ENCODE results near the gene WDR19. TPM values are rescaled to one million over a fixed set of nuclear protein-coding genes. Genes with fewer than 3 reads are reported as not detected.
"Not testable (repeated sequence)": the region's sequence is repeated elsewhere in the genome, so short reads cannot be mapped to it uniquely, and the experiment has no call there.

Gene WDR19
- total RNA-seq (34.8 and 37.0 TPM in 2 replicates), polyA plus RNA-seq (23.5 and 36.0 TPM in 2 replicates), polyA minus RNA-seq (ENCODE audit: low replicate concordance) (4.9 and 6.6 TPM in 2 replicates)
- 13.2 and 24.4 TPM in 2 replicates for polyA plus RNA-seq (2012)

DNA sequence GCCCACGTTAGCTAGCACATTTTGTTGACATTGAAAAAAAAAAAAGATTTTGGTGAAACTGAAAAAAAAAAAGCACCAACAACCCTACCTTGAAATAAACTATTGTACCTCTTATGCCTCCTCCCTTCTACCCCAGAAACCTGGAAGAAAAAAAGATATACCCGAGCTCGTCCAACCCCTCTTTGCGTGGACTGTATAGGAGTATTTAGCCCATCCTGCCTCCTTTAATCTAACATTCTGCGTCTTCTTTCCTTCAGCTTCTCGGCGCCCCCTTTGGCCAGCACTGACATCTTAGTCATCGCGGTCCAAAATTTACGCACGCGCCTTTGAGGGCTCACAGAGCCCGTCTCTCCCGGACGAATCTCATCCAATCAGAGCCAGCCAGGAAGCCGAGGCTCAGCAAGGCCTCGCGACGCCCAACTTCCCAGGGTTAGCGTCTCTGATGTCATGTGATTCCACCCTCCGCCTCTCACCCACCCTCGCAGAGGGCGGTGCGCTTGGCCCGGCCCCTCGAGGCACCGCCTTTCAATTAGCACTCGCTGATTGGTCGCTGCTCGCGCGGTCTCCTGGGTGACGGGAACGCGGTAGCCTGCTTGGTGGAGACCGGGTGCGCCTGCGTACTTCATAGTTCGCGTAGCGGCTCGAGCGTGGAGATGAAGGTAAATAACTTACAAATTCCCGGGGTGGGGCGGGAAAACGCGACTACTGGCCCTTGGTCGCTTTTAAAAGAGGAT lies at the start of gene WDR19:
Gene WDR19 (plus strand): TSS at position 625 of the 734 bp plus-strand sequence. CDS start 29 bp downstream, at position 654.
- TF ChIP-seq EZH2 (IDR thresholded peaks at IDR 0.05; ENCODE audit: low read length, missing control alignments) (no peak), CTCF (conservative IDR thresholded peaks at IDR 0.05 in 1 of 2, IDR thresholded peaks at IDR 0.05 in 1 of 2; ENCODE audit: low read depth in 1 of 2, low read length in 2 of 2) (peak; percentile 43 to 63)
- no peaks in the 10 kb centered on the region for H3K4me1 ChIP-seq (ENCODE audit: control insufficient read depth, extremely low read depth, insufficient read depth, low read length)
- DNase-seq (ENCODE audit: low read depth in 2 of 2): peak; percentile 99

GRCh38 chr4:39133623-39134022 lies 48.7 kb upstream of the WDR19 start:
- DNase-seq (ENCODE audit: low read depth in 2 of 2): no peak
- Histone ChIP-seq H3K27ac (ENCODE audit: insufficient read depth, low read length) (no peak overlapping the region), H3K4me1 (ENCODE audit: control insufficient read depth, extremely low read depth, insufficient read depth, low read length) (peaks cover 2% of the 10 kb centered on the region), H3K79me2 (ENCODE audit: control insufficient read depth, insufficient read depth, low read length) (no peaks in the 10 kb centered on the region), H3K9ac (ENCODE audit: insufficient read depth, low read length) (no peak overlapping the region), H2AFZ (ENCODE audit: low read length) (no peak overlapping the region), H4K20me1 (ENCODE audit: control insufficient read depth, extremely low read depth, insufficient read depth, low read length) (no peaks in the 10 kb centered on the region), H3K4me2 (ENCODE audit: extremely low read depth, insufficient read depth, low read length) (no peak overlapping the region), H3K36me3 (ENCODE audit: control insufficient read depth, insufficient read depth, low read length) (no peaks in the 10 kb centered on the region), H3K27me3 (ENCODE audit: control insufficient read depth, insufficient read depth, low read length) (no peaks in the 10 kb centered on the region), H3K9me3 (ENCODE audit: control insufficient read depth, insufficient read depth, low read depth, low read length) (no peaks in the 10 kb centered on the region), H3K4me3 (replicated peaks in 1 of 4; ENCODE audit: control extremely low read depth in 1 of 4, insufficient read depth in 1 of 4, low read depth in 3 of 4, low read length in 4 of 4) (no peak overlapping the region)
- no peak for TF ChIP-seq CTCF (conservative IDR thresholded peaks at IDR 0.05 in 1 of 2, IDR thresholded peaks at IDR 0.05 in 1 of 2; ENCODE audit: low read depth in 1 of 2, low read length in 2 of 2)

More for the DNA sequence above, at the start of gene WDR19:
- H3K9me3 ChIP-seq (ENCODE audit: control insufficient read depth, insufficient read depth, low read depth, low read length): no peaks in the 10 kb centered on the region
- H3K27me3 ChIP-seq (ENCODE audit: control insufficient read depth, insufficient read depth, low read length): no peaks in the 10 kb centered on the region
- peak within 1 kb of the TSS; percentile 66 for H3K9ac ChIP-seq (ENCODE audit: insufficient read depth, low read length)
- H3K4me2 ChIP-seq (ENCODE audit: extremely low read depth, insufficient read depth, low read length): peak within 1 kb of the TSS; percentile 90
- no peaks in the 10 kb centered on the region for H4K20me1 ChIP-seq (ENCODE audit: control insufficient read depth, extremely low read depth, insufficient read depth, low read length)
- no peaks in the 10 kb centered on the region for H3K79me2 ChIP-seq (ENCODE audit: control insufficient read depth, insufficient read depth, low read length)
- H3K36me3 ChIP-seq (ENCODE audit: control insufficient read depth, insufficient read depth, low read length): no peaks in the 10 kb centered on the region
- H2AFZ ChIP-seq (ENCODE audit: low read length): peak within 1 kb of the TSS; percentile 97
- peak within 1 kb of the TSS; percentile 89 to 99 (median 97) for H3K4me3 ChIP-seq (replicated peaks in 1 of 4; ENCODE audit: control extremely low read depth in 1 of 4, insufficient read depth in 1 of 4, low read depth in 3 of 4, low read length in 4 of 4)
- peak within 1 kb of the TSS; percentile 64 for H3K27ac ChIP-seq (ENCODE audit: insufficient read depth, low read length)

DNA sequence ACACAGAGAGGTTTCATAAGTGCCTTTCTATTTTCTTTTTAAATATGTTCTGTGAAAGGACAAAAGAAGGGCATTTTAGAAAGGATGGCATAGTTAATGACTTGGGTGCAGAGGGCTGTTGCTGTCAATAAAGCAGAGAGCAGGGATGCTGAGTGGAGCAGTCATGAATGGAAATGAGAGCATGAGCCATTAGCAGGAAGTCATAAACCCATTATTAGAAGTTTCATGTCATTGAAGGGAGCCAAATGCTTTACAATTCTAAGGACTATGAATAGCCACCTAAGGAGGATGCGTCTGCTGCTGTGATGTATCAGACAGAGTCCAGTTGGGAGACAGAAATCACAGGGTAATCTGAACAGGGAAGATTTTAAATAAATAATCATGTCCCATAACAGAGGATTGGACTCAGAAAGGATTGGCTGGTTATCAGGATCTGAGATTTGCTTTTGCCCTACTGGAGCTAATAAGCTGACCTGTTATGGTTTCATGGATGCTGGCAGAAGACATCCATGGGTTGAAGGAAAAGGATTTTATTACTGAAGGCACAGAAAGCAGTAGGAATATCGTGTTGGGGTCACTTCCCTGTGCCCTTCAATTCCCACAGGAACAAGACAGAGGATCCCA lies 47.5 kb upstream of the WDR19 start:
- H3K27me3 ChIP-seq (ENCODE audit: control insufficient read depth, insufficient read depth, low read length): no peaks in the 10 kb centered on the region
- no peak overlapping the region for H3K9ac ChIP-seq (ENCODE audit: insufficient read depth, low read length)
- peak overlapping the region; percentile 39 for H3K4me2 ChIP-seq (ENCODE audit: extremely low read depth, insufficient read depth, low read length)
- H2AFZ ChIP-seq (ENCODE audit: low read length): peak overlapping the region; percentile 54
- no peaks in the 10 kb centered on the region for H3K9me3 ChIP-seq (ENCODE audit: control insufficient read depth, insufficient read depth, low read depth, low read length)
- peaks cover 2% of the 10 kb centered on the region for H3K4me1 ChIP-seq (ENCODE audit: control insufficient read depth, extremely low read depth, insufficient read depth, low read length)
- H3K4me3 ChIP-seq (replicated peaks in 1 of 4; ENCODE audit: control extremely low read depth in 1 of 4, insufficient read depth in 1 of 4, low read depth in 3 of 4, low read length in 4 of 4): no peak overlapping the region
- H3K79me2 ChIP-seq (ENCODE audit: control insufficient read depth, insufficient read depth, low read length): no peaks in the 10 kb centered on the region
- no peaks in the 10 kb centered on the region for H3K36me3 ChIP-seq (ENCODE audit: control insufficient read depth, insufficient read depth, low read length)
- DNase-seq (ENCODE audit: low read depth in 2 of 2): no peak
- no peak overlapping the region for H3K27ac ChIP-seq (ENCODE audit: insufficient read depth, low read length)
- no peaks in the 10 kb centered on the region for H4K20me1 ChIP-seq (ENCODE audit: control insufficient read depth, extremely low read depth, insufficient read depth, low read length)
- no peak for TF ChIP-seq EZH2 (IDR thresholded peaks at IDR 0.05; ENCODE audit: low read length, missing control alignments)
- no peak for TF ChIP-seq CTCF (conservative IDR thresholded peaks at IDR 0.05 in 1 of 2, IDR thresholded peaks at IDR 0.05 in 1 of 2; ENCODE audit: low read depth in 1 of 2, low read length in 2 of 2)

- not testable (repeated sequence) for H3K27me3 ChIP-seq (ENCODE audit: control insufficient read depth, insufficient read depth, low read length); H3K4me3 ChIP-seq (replicated peaks in 1 of 4; ENCODE audit: control extremely low read depth in 1 of 4, insufficient read depth in 1 of 4, low read depth in 3 of 4, low read length in 4 of 4); H2AFZ ChIP-seq (ENCODE audit: low read length); H3K9me3 ChIP-seq (ENCODE audit: control insufficient read depth, insufficient read depth, low read depth, low read length); H3K9ac ChIP-seq (ENCODE audit: insufficient read depth, low read length); H3K79me2 ChIP-seq (ENCODE audit: control insufficient read depth, insufficient read depth, low read length); H3K36me3 ChIP-seq (ENCODE audit: control insufficient read depth, insufficient read depth, low read length); DNase-seq (ENCODE audit: low read depth in 2 of 2); H3K4me1 ChIP-seq (ENCODE audit: control insufficient read depth, extremely low read depth, insufficient read depth, low read length); H3K4me2 ChIP-seq (ENCODE audit: extremely low read depth, insufficient read depth, low read length); H3K27ac ChIP-seq (ENCODE audit: insufficient read depth, low read length); H4K20me1 ChIP-seq (ENCODE audit: control insufficient read depth, extremely low read depth, insufficient read depth, low read length)
Observed at GRCh38 chr4:39138227-39138626, 44.1 kb upstream of the WDR19 start.

All from fibroblast of lung (primary cell).